HL-60 (cell line): ENCODE measurements around the gene NQO2.

Experiments
- DNase-seq, 2 experiments: peaks; one replicate each; pipeline ENCODE4 v3.0.0-alpha.2; 2010 to 2020; ENCODE audit warnings: low read depth in 1 of 2, low spot score in 1 of 2
- H3K27ac ChIP-seq: fragments of 250-450 bp; sonication (Bioruptor Pico); replicated peaks from 2 replicates; pipeline ENCODE4 v1.5.1; 2020; ENCODE audit warnings: mild to moderate bottlenecking, moderate library complexity
- H3K27me3 ChIP-seq: fragments of 250-450 bp; sonication (Bioruptor Pico); 2 replicates; pipeline ENCODE4 v1.5.1; 2021; ENCODE audit warnings: mild to moderate bottlenecking, moderate library complexity; ENCODE audit not compliant: insufficient read depth, poor library complexity, severe bottlenecking
- H3K4me3 ChIP-seq: replicated peaks from 2 replicates; pipeline ENCODE4 v1.5.1; 2011; ENCODE audit warnings: mild to moderate bottlenecking, control low read depth, low read length; ENCODE audit not compliant: insufficient read depth
- CTCF ChIP-seq: IDR thresholded peaks from one replicate; pipeline ENCODE4 v1.5.1; 2011; ENCODE audit warnings: low read length, control low read depth, inconsistent platforms; ENCODE audit not compliant: insufficient read depth
- GABPA ChIP-seq: IDR thresholded peaks from 2 replicates; pipeline ENCODE4 v1.6.1; 2012; ENCODE audit warnings: low read depth
- POLR2AphosphoS5 ChIP-seq: IDR thresholded peaks from 2 replicates; pipeline ENCODE4 v1.6.1; 2012; ENCODE audit warnings: low read depth
- REST ChIP-seq: IDR thresholded peaks from 2 replicates; pipeline ENCODE4 v1.6.1; 2012; ENCODE audit warnings: low read depth; ENCODE audit not compliant: insufficient replicate concordance
- SPI1 ChIP-seq: IDR thresholded peaks from 2 replicates; pipeline ENCODE4 v1.6.1; 2012; ENCODE audit warnings: low read depth, mild to moderate bottlenecking, borderline replicate concordance

The NQO2 gene

GRCh38 chr6:2989332-2990247 is 10.1 kb upstream of the NQO2 start:
- TF ChIP-seq SPI1 (no peak), POLR2AphosphoS5 (peak; percentile 50; the same call in 1 of the 2 replicates), REST (peak; percentile 55), CTCF (no peak), GABPA (peak; percentile 17; the same call in 1 of the 2 replicates)
- DNase-seq, result peak; percentile 93 to 95
- no peaks in the 10 kb centered on the region for H3K27me3 ChIP-seq

GRCh38 chr6:2990248-2990931 is 9.3 kb upstream of the NQO2 start:
- Histone ChIP-seq H3K27ac (peak overlapping the region; percentile 95), H3K4me3 (peak overlapping the region; percentile 94), H3K27me3 (no peaks in the 10 kb centered on the region)
- no peak for TF ChIP-seq POLR2AphosphoS5
- no peak for TF ChIP-seq REST
- TF ChIP-seq SPI1, result no peak
- TF ChIP-seq CTCF, result no peak
- TF ChIP-seq GABPA, result no peak
- no peak for DNase-seq

More at GRCh38 chr6:2989332-2990247, 10.1 kb upstream of the NQO2 start:
- H3K4me3 ChIP-seq, result peak overlapping the region; percentile 94
- H3K27ac ChIP-seq, result peak overlapping the region; percentile 95

GRCh38 chr6:2990932-2991506 is 8.7 kb upstream of the NQO2 start:
- H3K27ac ChIP-seq, result no peak overlapping the region
- DNase-seq, result no peak
- TF ChIP-seq GABPA (no peak), POLR2AphosphoS5 (no peak), REST (no peak), CTCF (no peak), SPI1 (no peak)
- H3K4me3 ChIP-seq, result no peak overlapping the region
- no peaks in the 10 kb centered on the region for H3K27me3 ChIP-seq
